HepG2 (cell line): ENCODE results near the gene ABI3. TPM values are rescaled to one million over a fixed set of nuclear protein-coding genes. Genes with fewer than 3 reads are reported as not detected.

ENCODE experiments used
- ATAC-seq: fragments of 200-7000 bp; cut with Tn5 transposase; 3 replicates; pipeline ENCODE4 v1.9.1; 2020; ENCODE audit warnings: mild to moderate bottlenecking, moderate library complexity
- BruUV-seq: library from RNA; stranded (reverse); fragments of 400-500 nt; replicated peaks from 2 replicates; lab custom pipeline; 2021; lab: Mats Ljungman, UMichigan
- CTCF ChIA-PET: fragments of 300-600 bp; formaldehyde crosslinking; extraction: SDS; loops from one replicate; lab custom pipeline; 2021; ENCODE audit warnings: low total read pairs, inconsistent platforms, low intra/inter-chr PET ratio; lab: Yijun Ruan, JAX
- POLR2A ChIA-PET: fragments of 350-600 bp; sonication (Branson Sonifier 250); formaldehyde crosslinking; loops from one replicate; lab custom pipeline; 2020; ENCODE audit warnings: antibody characterized with exemption, inconsistent platforms; lab: Yijun Ruan, JAX
- DNase-seq: peaks from one replicate; pipeline ENCODE4 v3.0.0-alpha.2; 2015; ENCODE audit warnings: low spot score
- FAIRE-seq: peaks from 3 replicates; lab custom pipeline; 2011; peaks lifted over from hg19 to GRCh38; lab: Jason Lieb, UNC
- H2AFZ ChIP-seq: one replicate; pipeline ENCODE4 v1.6.1; 2011; ENCODE audit warnings: low read length, inconsistent platforms
- H3K27ac ChIP-seq: fragments of 300-600 bp; 3 replicates; pipeline ENCODE4 v1.8.0; 2011; ENCODE audit warnings: mixed run types, mild to moderate bottlenecking, mixed read lengths, low read length, inconsistent platforms; ENCODE audit not compliant: insufficient read depth; ENCODE audit errors: extremely low read length
- H3K27me3 ChIP-seq, 2 experiments: fragments of 200-600 bp in 1 of 2; 2 replicates in 1 of 2; 3 replicates in 1 of 2; pipeline versions ENCODE4 v1.6.0 to v1.8.0; 2011; ENCODE audit warnings: low read length in 2 of 2, mild to moderate bottlenecking in 2 of 2, moderate library complexity in 2 of 2, inconsistent platforms in 1 of 2; ENCODE audit not compliant: insufficient read depth in 2 of 2, control insufficient read depth in 1 of 2
- H3K36me3 ChIP-seq, 2 experiments: fragments of 200-600 bp in 1 of 2; replicated peaks in 1 of 2; 2 replicates in 1 of 2; 3 replicates in 1 of 2; pipeline versions ENCODE4 v1.5.1 to v1.8.0; 2011; ENCODE audit warnings: low read length in 2 of 2, inconsistent platforms in 1 of 2; ENCODE audit not compliant: insufficient read depth in 2 of 2, control insufficient read depth in 1 of 2
- H3K4me1 ChIP-seq: 2 replicates; pipeline ENCODE4 v1.5.1; 2012; ENCODE audit warnings: low read length, inconsistent platforms; ENCODE audit not compliant: insufficient read depth
- H3K4me2 ChIP-seq: 2 replicates; pipeline ENCODE4 v1.6.0; 2011; ENCODE audit warnings: low read depth, low read length, inconsistent platforms
- H3K4me3 ChIP-seq, 3 experiments: fragments of 200-600 bp in 1 of 3; sonication (generic), shearing (Covaris generic) in 1 of 3; replicated peaks in 1 of 3; 2 replicates each; pipeline ENCODE4 v1.5.1; 2011 to 2016; ENCODE audit warnings: low read length in 3 of 3, inconsistent platforms in 2 of 3, low read depth in 2 of 3, mild to moderate bottlenecking in 2 of 3, control low read depth in 1 of 3, mixed read lengths in 1 of 3; ENCODE audit not compliant: insufficient read depth in 1 of 3
- H3K79me2 ChIP-seq: one replicate; pipeline ENCODE4 v1.6.1; 2011; ENCODE audit warnings: low read length, inconsistent platforms; ENCODE audit not compliant: insufficient read depth
- H3K9ac ChIP-seq: 2 replicates; pipeline ENCODE4 v1.6.0; 2011; ENCODE audit warnings: mild to moderate bottlenecking, low read depth, low read length, inconsistent platforms; ENCODE audit not compliant: insufficient read depth
- H3K9me3 ChIP-seq: 2 replicates; pipeline ENCODE4 v1.5.1; 2012; ENCODE audit warnings: mild to moderate bottlenecking, low read length
- H4K20me1 ChIP-seq: 2 replicates; pipeline ENCODE4 v1.6.0; 2011; ENCODE audit warnings: inconsistent platforms, mild to moderate bottlenecking, low read length, moderate library complexity; ENCODE audit not compliant: insufficient read depth
- AHR ChIP-seq: IDR thresholded peaks from 2 replicates; pipeline ENCODE4 v1.6.1; 2018; ENCODE audit warnings: missing genetic modification reagents, missing compliant biosample characterization
- ARHGAP35 ChIP-seq: sonication (generic); formaldehyde crosslinking; IDR thresholded peaks from 2 replicates; pipeline ENCODE4 v1.9.0; 2022; ENCODE audit warnings: mild to moderate bottlenecking, inconsistent platforms, moderate library complexity, missing genetic modification reagents, borderline replicate concordance
- ATF1 ChIP-seq: IDR thresholded peaks from 2 replicates; pipeline ENCODE4 v1.6.1; 2016; ENCODE audit warnings: mild to moderate bottlenecking, control low read depth
- GATAD1 ChIP-seq: IDR thresholded peaks from 2 replicates; pipeline ENCODE4 v1.6.1; 2016; ENCODE audit warnings: missing genetic modification reagents, missing compliant biosample characterization
- GATAD2A ChIP-seq: IDR thresholded peaks from 2 replicates; pipeline ENCODE4 v1.6.1; 2016
- KDM4B ChIP-seq: sonication (generic); formaldehyde crosslinking; IDR thresholded peaks from 2 replicates; pipeline ENCODE4 v1.4.0; 2020; ENCODE audit warnings: missing genetic modification reagents
- MTA1 ChIP-seq: sonication (generic); formaldehyde crosslinking; IDR thresholded peaks from 2 replicates; pipeline ENCODE4 v1.4.0; 2020; ENCODE audit warnings: missing genetic modification reagents, mild to moderate bottlenecking, borderline replicate concordance
- PHF5A ChIP-seq: IDR thresholded peaks from one replicate; pipeline ENCODE4 v1.6.1; 2018; ENCODE audit warnings: low read depth, missing genetic modification reagents; ENCODE audit not compliant: unreplicated experiment
- RBFOX2 ChIP-seq: fragments of 200-400 bp; formaldehyde crosslinking; IDR thresholded peaks from 2 replicates; pipeline ENCODE4 v1.6.1; 2017; ENCODE audit warnings: low read depth, mild to moderate bottlenecking, low read length
- REXO4 ChIP-seq: sonication (generic); formaldehyde crosslinking; IDR thresholded peaks from 2 replicates; pipeline ENCODE4 v1.8.0; 2022; ENCODE audit warnings: missing genetic modification reagents, mild to moderate bottlenecking, borderline replicate concordance
- TMF1 ChIP-seq: sonication (generic); formaldehyde crosslinking; IDR thresholded peaks from 2 replicates; pipeline ENCODE4 v1.8.1; 2022; ENCODE audit warnings: low read depth, missing genetic modification reagents
- TOE1 ChIP-seq: sonication (generic); formaldehyde crosslinking; IDR thresholded peaks from 2 replicates; pipeline ENCODE4 v1.4.0; 2020; ENCODE audit warnings: mild to moderate bottlenecking, missing genetic modification reagents
- UBTF ChIP-seq: sonication (generic); formaldehyde crosslinking; IDR thresholded peaks from 2 replicates; pipeline ENCODE4 v1.4.0; 2020; ENCODE audit warnings: mild to moderate bottlenecking, missing genetic modification reagents
- ZNF224 ChIP-seq: sonication (generic); formaldehyde crosslinking; IDR thresholded peaks from 2 replicates; pipeline ENCODE4 v1.5.0; 2020; ENCODE audit warnings: mild to moderate bottlenecking, missing genetic modification reagents
- ZNF549 ChIP-seq: sonication (generic); formaldehyde crosslinking; IDR thresholded peaks from 2 replicates; pipeline ENCODE4 v1.5.0; 2020; ENCODE audit warnings: missing genetic modification reagents
- ZNF552 ChIP-seq: sonication (generic); formaldehyde crosslinking; IDR thresholded peaks from 2 replicates; pipeline ENCODE4 v1.9.0; 2022; ENCODE audit warnings: missing genetic modification reagents, mild to moderate bottlenecking, borderline replicate concordance
- WGBS: methylation state at CpG from one replicate; pipeline ENCODE4 v1.1.6; 2017; ENCODE audit warnings: low lambda C conversion rate; 5-methylcytosine and 5-hydroxymethylcytosine counted together
- in situ Hi-C: cut with HindIII; loops from 2 replicates; pipeline ENCODE4 v1.10.0; 2017; ENCODE audit warnings: low pct_unique_long_range_greater_than_20kb; ENCODE audit not compliant: extremely low pct_ligation_motif_present
- intact Hi-C: fragments of 100-400 bp; cut with micrococcal nuclease; formaldehyde crosslinking; loops from one replicate; pipeline ENCODE4 v1.10.0; 2022; ENCODE audit not compliant: unreplicated experiment
- polyA plus RNA-seq, 8 experiments: library from polyadenylated mRNA; depleted of rRNA in 3 of 8; stranded (reverse) in 7 of 8; unstranded in 1 of 8; fragments of >200 nt; fragmentation: Illumina TruSeq in 4 of 8; extraction: Trizol in 4 of 8; gene quantifications; 2 replicates each; pipeline versions ENCODE4 v1.2.1 to v1.2.3, GENCODE V29; 2011 to 2016; ENCODE audit warnings: low read depth in 4 of 8, missing spikeins in 1 of 8, mixed read lengths in 1 of 8; ENCODE audit not compliant: insufficient read depth in 1 of 8
- total RNA-seq, 5 experiments: library from RNA; depleted of rRNA; stranded (reverse); fragments of >200 nt; fragmentation: Illumina TruSeq; extraction: Trizol; gene quantifications; 2 replicates each; pipeline ENCODE4 v1.2.3, GENCODE V29; 2016; ENCODE audit warnings: low read depth in 1 of 5
- TF ChIP-seq, protein P1 (sequence below): sonication (generic); formaldehyde crosslinking; IDR thresholded peaks from 2 replicates; pipeline ENCODE4 v1.4.0; 2020; ENCODE audit warnings: missing genetic modification reagents
- TF ChIP-seq, protein P2 (sequence below): sonication (generic); formaldehyde crosslinking; IDR thresholded peaks from 2 replicates; pipeline ENCODE4 v1.4.0; 2020; ENCODE audit warnings: missing genetic modification reagents

The ABI3 gene
- total and polyA plus RNA-seq, 2 of the 13 experiments (the other 11 are each of a cell fraction or from before 2014, with no cell fraction given) = not detected

GRCh38 chr17:49168706-49169105 is 41.8 kb upstream of the ABI3 start:
- no peak for DNase-seq
- BruUV-seq = no TSS peak
- Histone ChIP-seq H3K9ac (no peak overlapping the region), H3K27ac (no peak overlapping the region), H3K4me2 (no peak overlapping the region), H4K20me1 (no peaks in the 10 kb centered on the region), H3K4me1 (no peaks in the 10 kb centered on the region), H3K27me3 (peaks cover 2 to 43% of the 10 kb centered on the region in 2 experiments; a peak in 3 of 5 replicates), H2AFZ (no peak overlapping the region), H3K79me2 (no peaks in the 10 kb centered on the region), H3K4me3 (no peak overlapping the region), H3K36me3 (no peaks in the 10 kb centered on the region), H3K9me3 (no peaks in the 10 kb centered on the region)
- no peak for ATAC-seq
- intact Hi-C loops = no loop called here
- WGBS = 27% methylated on average over 9 of the region's 9 CpGs
- POLR2A ChIA-PET = no interaction called here
- FAIRE-seq = no peak
- in situ Hi-C loops = no loop called here
- CTCF ChIA-PET = no interaction called here
- TF ChIP-seq RBFOX2 (no peak), ZNF224 (no peak), ATF1 (CRISPR knock-in tag) (no peak), ARHGAP35 (CRISPR knock-in tag) (no peak), REXO4 (CRISPR knock-in tag) (no peak), GATAD1 (CRISPR knock-in tag) (no peak), AHR (CRISPR knock-in tag) (no peak), PHF5A (no peak), MTA1 (CRISPR knock-in tag) (no peak), TMF1 (CRISPR knock-in tag) (no peak), TOE1 (no peak), GATAD2A (no peak), UBTF (no peak), ZNF552 (CRISPR knock-in tag) (no peak), ZNF549 (CRISPR knock-in tag) (no peak), KDM4B (no peak)
- TF ChIP-seq, protein P1, sequence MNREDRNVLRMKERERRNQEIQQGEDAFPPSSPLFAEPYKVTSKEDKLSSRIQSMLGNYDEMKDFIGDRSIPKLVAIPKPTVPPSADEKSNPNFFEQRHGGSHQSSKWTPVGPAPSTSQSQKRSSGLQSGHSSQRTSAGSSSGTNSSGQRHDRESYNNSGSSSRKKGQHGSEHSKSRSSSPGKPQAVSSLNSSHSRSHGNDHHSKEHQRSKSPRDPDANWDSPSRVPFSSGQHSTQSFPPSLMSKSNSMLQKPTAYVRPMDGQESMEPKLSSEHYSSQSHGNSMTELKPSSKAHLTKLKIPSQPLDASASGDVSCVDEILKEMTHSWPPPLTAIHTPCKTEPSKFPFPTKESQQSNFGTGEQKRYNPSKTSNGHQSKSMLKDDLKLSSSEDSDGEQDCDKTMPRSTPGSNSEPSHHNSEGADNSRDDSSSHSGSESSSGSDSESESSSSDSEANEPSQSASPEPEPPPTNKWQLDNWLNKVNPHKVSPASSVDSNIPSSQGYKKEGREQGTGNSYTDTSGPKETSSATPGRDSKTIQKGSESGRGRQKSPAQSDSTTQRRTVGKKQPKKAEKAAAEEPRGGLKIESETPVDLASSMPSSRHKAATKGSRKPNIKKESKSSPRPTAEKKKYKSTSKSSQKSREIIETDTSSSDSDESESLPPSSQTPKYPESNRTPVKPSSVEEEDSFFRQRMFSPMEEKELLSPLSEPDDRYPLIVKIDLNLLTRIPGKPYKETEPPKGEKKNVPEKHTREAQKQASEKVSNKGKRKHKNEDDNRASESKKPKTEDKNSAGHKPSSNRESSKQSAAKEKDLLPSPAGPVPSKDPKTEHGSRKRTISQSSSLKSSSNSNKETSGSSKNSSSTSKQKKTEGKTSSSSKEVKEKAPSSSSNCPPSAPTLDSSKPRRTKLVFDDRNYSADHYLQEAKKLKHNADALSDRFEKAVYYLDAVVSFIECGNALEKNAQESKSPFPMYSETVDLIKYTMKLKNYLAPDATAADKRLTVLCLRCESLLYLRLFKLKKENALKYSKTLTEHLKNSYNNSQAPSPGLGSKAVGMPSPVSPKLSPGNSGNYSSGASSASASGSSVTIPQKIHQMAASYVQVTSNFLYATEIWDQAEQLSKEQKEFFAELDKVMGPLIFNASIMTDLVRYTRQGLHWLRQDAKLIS (CRISPR knock-in tag) = no peak
- TF ChIP-seq, protein P2, sequence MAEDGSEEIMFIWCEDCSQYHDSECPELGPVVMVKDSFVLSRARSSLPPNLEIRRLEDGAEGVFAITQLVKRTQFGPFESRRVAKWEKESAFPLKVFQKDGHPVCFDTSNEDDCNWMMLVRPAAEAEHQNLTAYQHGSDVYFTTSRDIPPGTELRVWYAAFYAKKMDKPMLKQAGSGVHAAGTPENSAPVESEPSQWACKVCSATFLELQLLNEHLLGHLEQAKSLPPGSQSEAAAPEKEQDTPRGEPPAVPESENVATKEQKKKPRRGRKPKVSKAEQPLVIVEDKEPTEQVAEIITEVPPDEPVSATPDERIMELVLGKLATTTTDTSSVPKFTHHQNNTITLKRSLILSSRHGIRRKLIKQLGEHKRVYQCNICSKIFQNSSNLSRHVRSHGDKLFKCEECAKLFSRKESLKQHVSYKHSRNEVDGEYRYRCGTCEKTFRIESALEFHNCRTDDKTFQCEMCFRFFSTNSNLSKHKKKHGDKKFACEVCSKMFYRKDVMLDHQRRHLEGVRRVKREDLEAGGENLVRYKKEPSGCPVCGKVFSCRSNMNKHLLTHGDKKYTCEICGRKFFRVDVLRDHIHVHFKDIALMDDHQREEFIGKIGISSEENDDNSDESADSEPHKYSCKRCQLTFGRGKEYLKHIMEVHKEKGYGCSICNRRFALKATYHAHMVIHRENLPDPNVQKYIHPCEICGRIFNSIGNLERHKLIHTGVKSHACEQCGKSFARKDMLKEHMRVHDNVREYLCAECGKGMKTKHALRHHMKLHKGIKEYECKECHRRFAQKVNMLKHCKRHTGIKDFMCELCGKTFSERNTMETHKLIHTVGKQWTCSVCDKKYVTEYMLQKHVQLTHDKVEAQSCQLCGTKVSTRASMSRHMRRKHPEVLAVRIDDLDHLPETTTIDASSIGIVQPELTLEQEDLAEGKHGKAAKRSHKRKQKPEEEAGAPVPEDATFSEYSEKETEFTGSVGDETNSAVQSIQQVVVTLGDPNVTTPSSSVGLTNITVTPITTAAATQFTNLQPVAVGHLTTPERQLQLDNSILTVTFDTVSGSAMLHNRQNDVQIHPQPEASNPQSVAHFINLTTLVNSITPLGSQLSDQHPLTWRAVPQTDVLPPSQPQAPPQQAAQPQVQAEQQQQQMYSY = no peak
